Loucy (cell line): ENCODE data around the gene NOS1.

ENCODE experiments used
- H2AFZ ChIP-seq: fragments of 200-600 bp; sonication (generic); 2 replicates; pipeline ENCODE4 v1.6.0; 2016; ENCODE audit warnings: antibody characterized with exemption, mild to moderate bottlenecking, low read length, moderate library complexity
- H3F3A ChIP-seq: fragments of 200-600 bp; 2 replicates; pipeline ENCODE4 v1.6.0; 2016; ENCODE audit warnings: antibody characterized with exemption, low read depth, mild to moderate bottlenecking
- H3K27me3 ChIP-seq: fragments of 200-600 bp; sonication (generic); 2 replicates; pipeline ENCODE4 v1.6.1; 2014; ENCODE audit warnings: low read length, mild to moderate bottlenecking; ENCODE audit not compliant: insufficient read depth, poor library complexity, severe bottlenecking
- H3K36me3 ChIP-seq: fragments of 200-600 bp; sonication (generic); 2 replicates; pipeline ENCODE4 v1.6.1; 2016; ENCODE audit warnings: low read length; ENCODE audit not compliant: insufficient read depth
- H3K4me1 ChIP-seq: fragments of 200-600 bp; sonication (generic); 2 replicates; pipeline ENCODE4 v1.5.1; 2014; ENCODE audit warnings: low read length, mild to moderate bottlenecking; ENCODE audit not compliant: insufficient read depth, poor library complexity, severe bottlenecking
- H3K4me2 ChIP-seq: fragments of 200-600 bp; sonication (generic); 2 replicates; pipeline ENCODE4 v1.6.0; 2014; ENCODE audit warnings: antibody characterized with exemption, low read length, low read depth, mild to moderate bottlenecking; ENCODE audit not compliant: poor library complexity, severe bottlenecking
- H3K4me3 ChIP-seq: fragments of 200-600 bp; sonication (generic); 2 replicates; pipeline ENCODE4 v1.5.1; 2014; ENCODE audit warnings: low read length, mild to moderate bottlenecking, mixed read lengths; ENCODE audit not compliant: poor library complexity, severe bottlenecking
- H3K79me2 ChIP-seq: fragments of 200-600 bp; sonication (generic); 2 replicates; pipeline ENCODE4 v1.6.1; 2014; ENCODE audit warnings: low read length; ENCODE audit not compliant: insufficient read depth
- H3K9ac ChIP-seq: fragments of 200-600 bp; sonication (generic); 2 replicates; pipeline ENCODE4 v1.6.0; 2014; ENCODE audit warnings: mild to moderate bottlenecking, low read depth, low read length, moderate library complexity; ENCODE audit not compliant: poor library complexity, severe bottlenecking
- H3K9me2 ChIP-seq: fragments of 200-600 bp; sonication (generic); replicated peaks from 2 replicates; pipeline ENCODE4 v1.6.1; 2016; ENCODE audit warnings: low read depth, low read length, mixed read lengths
- H3K9me3 ChIP-seq: fragments of 200-600 bp; sonication (generic); 2 replicates; pipeline ENCODE4 v1.6.1; 2014; ENCODE audit warnings: mild to moderate bottlenecking, antibody characterized with exemption, low read length, low read depth; ENCODE audit not compliant: insufficient read depth
- H4K20me1 ChIP-seq: fragments of 200-600 bp; sonication (generic); 2 replicates; pipeline ENCODE4 v1.6.0; 2014; ENCODE audit warnings: antibody characterized with exemption, low read length, mild to moderate bottlenecking; ENCODE audit not compliant: insufficient read depth, poor library complexity, severe bottlenecking
- CTCF ChIP-seq: fragments of 200-600 bp; sonication (generic); conservative IDR thresholded peaks from 2 replicates; pipeline ENCODE4 v1.5.1; 2014; ENCODE audit warnings: mild to moderate bottlenecking, antibody characterized with exemption, low read length
- EZH2phosphoT487 ChIP-seq: fragments of 200-600 bp; IDR thresholded peaks from 2 replicates; pipeline ENCODE4 v1.6.1; 2018; ENCODE audit warnings: antibody characterized with exemption, mild to moderate bottlenecking, moderate library complexity, borderline replicate concordance

The NOS1 gene

GRCh38 chr12:117367006-117367638 is 5.7 kb upstream of the NOS1 start:
- Histone ChIP-seq H3K4me1 (no peaks in the 10 kb centered on the region), H3K9ac (no peak overlapping the region), H2AFZ (peak overlapping the region; percentile 54), H3K36me3 (no peaks in the 10 kb centered on the region), H3K9me2 (no peaks in the 10 kb centered on the region), H3K4me2 (no peak overlapping the region), H3K9me3 (no peaks in the 10 kb centered on the region), H4K20me1 (no peaks in the 10 kb centered on the region), H3K27me3 (no peaks in the 10 kb centered on the region), H3K4me3 (no peak overlapping the region), H3F3A (no peaks in the 10 kb centered on the region), H3K79me2 (no peaks in the 10 kb centered on the region)
- TF ChIP-seq CTCF (peak; percentile 97), EZH2phosphoT487 (no peak)

- H3K36me3 ChIP-seq, result no peaks in the 10 kb centered on the region
- H3K9me3 ChIP-seq, result no peaks in the 10 kb centered on the region
- no peaks in the 10 kb centered on the region for H3K79me2 ChIP-seq
- TF ChIP-seq EZH2phosphoT487, result no peak
- no peak for TF ChIP-seq CTCF
- H3F3A ChIP-seq, result no peaks in the 10 kb centered on the region
- H3K4me2 ChIP-seq, result no peak overlapping the region
- no peaks in the 10 kb centered on the region for H3K27me3 ChIP-seq
- no peak overlapping the region for H3K4me3 ChIP-seq
- no peak overlapping the region for H3K9ac ChIP-seq
- H3K4me1 ChIP-seq, result no peaks in the 10 kb centered on the region
- H4K20me1 ChIP-seq, result no peaks in the 10 kb centered on the region
- no peak overlapping the region for H2AFZ ChIP-seq
- no peaks in the 10 kb centered on the region for H3K9me2 ChIP-seq
Measured at GRCh38 chr12:117365049-117365616, 3.7 kb upstream of the NOS1 start.

- Histone ChIP-seq H2AFZ (peak overlapping the region; percentile 58; the same call in 1 of the 2 replicates), H3K4me1 (no peaks in the 10 kb centered on the region), H3K4me2 (no peak overlapping the region), H3K4me3 (no peak overlapping the region), H4K20me1 (no peaks in the 10 kb centered on the region), H3K9me3 (no peaks in the 10 kb centered on the region), H3K36me3 (no peaks in the 10 kb centered on the region), H3K9me2 (no peaks in the 10 kb centered on the region), H3F3A (no peaks in the 10 kb centered on the region), H3K9ac (no peak overlapping the region), H3K79me2 (no peaks in the 10 kb centered on the region), H3K27me3 (no peaks in the 10 kb centered on the region)
- TF ChIP-seq CTCF (no peak), EZH2phosphoT487 (no peak)
Measured at GRCh38 chr12:117363953-117364486, 2.6 kb upstream of the NOS1 start.
